ENCODE data around the gene CDC42EP2. TPM values are rescaled to one million over a fixed set of nuclear protein-coding genes. Genes with fewer than 3 reads are reported as not detected.

Gene CDC42EP2
- total RNA-seq, 6 experiments from 2014 or later: 0.55 to 3.4 (median 2.3) TPM

DNA sequence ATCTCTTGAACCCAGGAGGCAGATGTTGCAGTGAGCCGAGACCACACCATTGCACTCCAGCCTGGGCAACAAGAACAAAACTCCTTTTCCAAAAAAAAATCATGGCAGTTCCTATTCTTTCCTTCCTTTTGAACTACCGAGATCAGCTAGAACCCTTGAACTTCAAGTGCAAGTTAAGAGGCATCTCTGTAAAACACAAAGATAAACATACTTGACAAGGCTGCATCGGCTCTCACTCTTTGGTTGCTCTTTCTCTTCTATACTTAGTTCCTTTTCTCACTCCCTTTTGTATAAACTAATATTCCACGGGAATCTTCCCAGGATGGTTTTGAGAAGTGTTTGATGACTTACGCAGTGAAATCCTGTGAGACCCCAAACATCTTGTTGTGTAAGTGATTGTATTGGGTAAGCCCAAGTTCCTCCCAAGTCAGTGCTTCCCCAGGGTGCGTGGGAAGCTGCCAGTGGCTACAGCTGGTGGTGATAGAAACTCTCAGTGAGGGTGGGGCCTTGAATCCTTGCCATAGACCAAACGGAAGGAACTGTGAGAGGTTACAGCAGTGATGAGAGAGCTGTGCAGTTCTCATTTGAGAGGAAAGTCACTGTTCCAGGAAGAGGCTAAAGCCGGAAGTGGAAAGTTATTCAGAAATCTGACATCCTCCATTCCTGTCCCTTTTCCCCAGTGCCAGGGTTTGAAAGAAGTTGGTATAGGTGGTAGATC, 24.1 kb upstream of the CDC42EP2 start:
- WGBS (ENCODE audit: insufficient coverage, low coverage, low lambda C conversion rate, missing lambda C conversion rate): 54% methylated on average over 8 of the region's 8 CpGs
- intact Hi-C loops (cut with DNase I): no loop called here
- peak; percentile 82 to 86 (median 84) for ATAC-seq
- peaks cover 0 to 4% (median 0%) of the 10 kb centered on the region in 4 donors for H3K36me3 ChIP-seq
- no peaks in the 10 kb centered on the region for H3K27me3 ChIP-seq
- H3K9me3 ChIP-seq: no peaks in the 10 kb centered on the region
- TF ChIP-seq, protein P1, sequence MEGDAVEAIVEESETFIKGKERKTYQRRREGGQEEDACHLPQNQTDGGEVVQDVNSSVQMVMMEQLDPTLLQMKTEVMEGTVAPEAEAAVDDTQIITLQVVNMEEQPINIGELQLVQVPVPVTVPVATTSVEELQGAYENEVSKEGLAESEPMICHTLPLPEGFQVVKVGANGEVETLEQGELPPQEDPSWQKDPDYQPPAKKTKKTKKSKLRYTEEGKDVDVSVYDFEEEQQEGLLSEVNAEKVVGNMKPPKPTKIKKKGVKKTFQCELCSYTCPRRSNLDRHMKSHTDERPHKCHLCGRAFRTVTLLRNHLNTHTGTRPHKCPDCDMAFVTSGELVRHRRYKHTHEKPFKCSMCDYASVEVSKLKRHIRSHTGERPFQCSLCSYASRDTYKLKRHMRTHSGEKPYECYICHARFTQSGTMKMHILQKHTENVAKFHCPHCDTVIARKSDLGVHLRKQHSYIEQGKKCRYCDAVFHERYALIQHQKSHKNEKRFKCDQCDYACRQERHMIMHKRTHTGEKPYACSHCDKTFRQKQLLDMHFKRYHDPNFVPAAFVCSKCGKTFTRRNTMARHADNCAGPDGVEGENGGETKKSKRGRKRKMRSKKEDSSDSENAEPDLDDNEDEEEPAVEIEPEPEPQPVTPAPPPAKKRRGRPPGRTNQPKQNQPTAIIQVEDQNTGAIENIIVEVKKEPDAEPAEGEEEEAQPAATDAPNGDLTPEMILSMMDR (IDR thresholded peaks at IDR 0.05): no peak
- peak overlapping the region; percentile 58 to 77 (median 60) for H3K27ac ChIP-seq
- peaks cover 0 to 12% (median 0%) of the 10 kb centered on the region in 4 donors for H3K4me1 ChIP-seq
- no peak overlapping the region for H3K4me3 ChIP-seq
- peak; percentile 69 to 75 (median 74) for DNase-seq

- Histone ChIP-seq H3K9me3 (no peaks in the 10 kb centered on the region), H3K27me3 (no peaks in the 10 kb centered on the region), H3K27ac (peak overlapping the region; percentile 58 to 77 (median 60)), H3K4me3 (no peak overlapping the region), H3K4me1 (peaks cover 0 to 12% (median 0%) of the 10 kb centered on the region in 4 donors), H3K36me3 (peaks cover 0 to 4% (median 0%) of the 10 kb centered on the region in 4 donors)
- 58% methylated on average over 2 of the region's 5 CpGs for WGBS (ENCODE audit: insufficient coverage, low coverage, low lambda C conversion rate, missing lambda C conversion rate)
- intact Hi-C loops (cut with DNase I): no loop called here
- ATAC-seq (peak; percentile 26 to 30 (median 28)), DNase-seq (no peak)
- TF ChIP-seq, protein P1 (IDR thresholded peaks at IDR 0.05): no peak
- no peak for TF ChIP-seq POLR2A (IDR thresholded peaks at IDR 0.05)
Observed at GRCh38 chr11:65291613-65292012, 23.1 kb upstream of the CDC42EP2 start.

- Histone ChIP-seq H3K4me1 (peaks cover 0 to 16% (median 6%) of the 10 kb centered on the region in 4 donors), H3K36me3 (peaks cover 0 to 3% (median 0%) of the 10 kb centered on the region in 4 donors), H3K27me3 (no peaks in the 10 kb centered on the region), H3K4me3 (no peak overlapping the region), H3K27ac (peak overlapping the region; percentile 15 to 77 (median 60)), H3K9me3 (no peaks in the 10 kb centered on the region)
- TF ChIP-seq, protein P1 (IDR thresholded peaks at IDR 0.05): no peak
- TF ChIP-seq POLR2A (IDR thresholded peaks at IDR 0.05): no peak
- DNase-seq (no peak), ATAC-seq (no peak)
- WGBS (ENCODE audit: insufficient coverage, low coverage, low lambda C conversion rate, missing lambda C conversion rate): 70% methylated on average over 4 of the region's 5 CpGs
- intact Hi-C loops (cut with DNase I): no loop called here
Observed at GRCh38 chr11:65292890-65293289, 21.8 kb upstream of the CDC42EP2 start.

DNA sequence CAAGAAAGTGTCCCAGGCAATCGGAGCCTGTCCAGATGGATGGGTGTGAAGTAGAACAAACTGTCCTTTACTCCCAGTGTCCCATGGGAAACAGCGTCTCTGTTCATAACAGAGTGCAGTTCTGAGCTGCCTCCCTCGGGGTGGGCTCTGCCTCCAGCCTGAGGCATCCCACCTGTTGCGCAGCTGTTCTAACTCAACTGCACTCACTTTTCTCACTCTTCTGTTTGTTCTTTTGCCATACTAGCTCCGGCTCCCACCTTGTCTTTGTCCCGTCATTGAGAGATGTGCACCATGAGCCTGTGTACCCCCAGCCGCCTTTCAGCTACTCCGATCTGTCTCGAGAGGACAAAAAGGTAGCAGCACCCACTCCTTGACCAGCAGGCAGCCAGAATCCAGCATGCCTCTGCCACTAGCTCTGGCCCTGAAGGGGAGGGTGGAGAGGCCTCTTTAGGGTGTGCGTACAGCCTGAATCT, 20.7 kb upstream of the CDC42EP2 start:
- intact Hi-C loops (cut with DNase I): no loop called here
- WGBS (ENCODE audit: insufficient coverage, low coverage, low lambda C conversion rate, missing lambda C conversion rate): 93% methylated on average over 2 of the region's 10 CpGs
- H3K4me1 ChIP-seq: peaks cover 0 to 26% (median 11%) of the 10 kb centered on the region in 4 donors
- no peak for ATAC-seq
- H3K4me3 ChIP-seq: no peak overlapping the region
- H3K27me3 ChIP-seq: no peaks in the 10 kb centered on the region
- H3K9me3 ChIP-seq: no peaks in the 10 kb centered on the region
- no peak overlapping the region for H3K27ac ChIP-seq
- TF ChIP-seq, protein P1 (IDR thresholded peaks at IDR 0.05): no peak
- TF ChIP-seq POLR2A (IDR thresholded peaks at IDR 0.05): no peak
- H3K36me3 ChIP-seq: no peaks in the 10 kb centered on the region
- DNase-seq: no peak
